HepG2 (cell line): ENCODE measurements around the gene KRCC1. TPM values are rescaled to one million over a fixed set of nuclear protein-coding genes. Genes with fewer than 3 reads are reported as not detected.

Experiments
- HOXA5 ChIP-seq: sonication (generic); formaldehyde crosslinking; IDR thresholded peaks from 2 replicates; pipeline ENCODE4 v1.4.0; 2020; ENCODE audit warnings: missing genetic modification reagents
- KDM3A ChIP-seq: IDR thresholded peaks from 2 replicates; pipeline ENCODE4 v1.6.1; 2018; ENCODE audit warnings: low read depth, missing compliant biosample characterization
- MXI1 ChIP-seq: IDR thresholded peaks from 3 replicates; pipeline ENCODE4 v1.6.1; 2012; ENCODE audit warnings: low read depth, low read length, inconsistent platforms, borderline replicate concordance
- POLR2A ChIP-seq, 2 experiments: IDR thresholded peaks; 2 replicates each; pipeline ENCODE4 v1.6.1; 2011; ENCODE audit warnings: low read depth in 2 of 2, low read length in 2 of 2, mild to moderate bottlenecking in 1 of 2, moderate library complexity in 1 of 2; ENCODE audit not compliant: insufficient read depth in 1 of 2
- RBFOX2 ChIP-seq: fragments of 200-400 bp; formaldehyde crosslinking; IDR thresholded peaks from 2 replicates; pipeline ENCODE4 v1.6.1; 2017; ENCODE audit warnings: low read depth, mild to moderate bottlenecking, low read length
- REPIN1 ChIP-seq: sonication (generic); formaldehyde crosslinking; IDR thresholded peaks from 2 replicates; pipeline ENCODE4 v1.8.0; 2022; ENCODE audit warnings: missing genetic modification reagents, low read depth, mild to moderate bottlenecking, borderline replicate concordance
- SALL1 ChIP-seq: sonication (generic); formaldehyde crosslinking; IDR thresholded peaks from 2 replicates; pipeline ENCODE4 v1.8.0; 2022; ENCODE audit warnings: mild to moderate bottlenecking, missing genetic modification reagents
- SAP130 ChIP-seq: IDR thresholded peaks from 2 replicates; pipeline ENCODE4 v1.6.1; 2016; ENCODE audit warnings: low read depth
- SMAD9 ChIP-seq: sonication (generic); formaldehyde crosslinking; IDR thresholded peaks from 2 replicates; pipeline ENCODE4 v1.5.1; 2020; ENCODE audit warnings: mild to moderate bottlenecking, missing genetic modification reagents
- ZBTB7B ChIP-seq: sonication (generic); formaldehyde crosslinking; IDR thresholded peaks from 2 replicates; pipeline ENCODE4 v1.4.0; 2020; ENCODE audit warnings: missing genetic modification reagents
- ZNF547 ChIP-seq: sonication (generic); formaldehyde crosslinking; IDR thresholded peaks from 2 replicates; pipeline ENCODE4 v1.5.1; 2020; ENCODE audit warnings: mild to moderate bottlenecking, missing genetic modification reagents
- ZNF891 ChIP-seq: sonication (generic); formaldehyde crosslinking; IDR thresholded peaks from 2 replicates; pipeline ENCODE4 v1.5.0; 2020; ENCODE audit warnings: mild to moderate bottlenecking, missing genetic modification reagents
- polyA plus RNA-seq, 8 experiments: library from polyadenylated mRNA; depleted of rRNA in 3 of 8; stranded (reverse) in 7 of 8; unstranded in 1 of 8; fragments of >200 nt; fragmentation: Illumina TruSeq in 4 of 8; extraction: Trizol in 4 of 8; gene quantifications; 2 replicates each; pipeline versions ENCODE4 v1.2.1 to v1.2.3, GENCODE V29; 2011 to 2016; ENCODE audit warnings: low read depth in 4 of 8, missing spikeins in 1 of 8, mixed read lengths in 1 of 8; ENCODE audit not compliant: insufficient read depth in 1 of 8
- total RNA-seq, 5 experiments: library from RNA; depleted of rRNA; stranded (reverse); fragments of >200 nt; fragmentation: Illumina TruSeq; extraction: Trizol; gene quantifications; 2 replicates each; pipeline ENCODE4 v1.2.3, GENCODE V29; 2016; ENCODE audit warnings: low read depth in 1 of 5
- TF ChIP-seq, protein P1 (sequence below): sonication (generic); formaldehyde crosslinking; IDR thresholded peaks from 2 replicates; pipeline ENCODE4 v1.4.0; 2020; ENCODE audit warnings: mild to moderate bottlenecking, low read depth, missing genetic modification reagents
- TF ChIP-seq, protein P2 (sequence below): sonication (generic); formaldehyde crosslinking; IDR thresholded peaks from 2 replicates; pipeline ENCODE4 v1.9.0; 2021; ENCODE audit warnings: missing genetic modification reagents, mild to moderate bottlenecking, borderline replicate concordance
- TF ChIP-seq, protein P3 (sequence below), 2 experiments: fragments of 450-650 bp in 1 of 2; sonication (generic) in 1 of 2; formaldehyde crosslinking in 1 of 2; IDR thresholded peaks; 2 replicates each; pipeline versions ENCODE4 v1.6.1 to v1.8.0; 2016 to 2022; ENCODE audit warnings: antibody characterized with exemption in 1 of 2, mild to moderate bottlenecking in 1 of 2, missing genetic modification reagents in 1 of 2

Gene KRCC1
- total and polyA plus RNA-seq, 2 of the 13 experiments (the other 11 are each of a cell fraction or from before 2014, with no cell fraction given), result 6.5 to 7.7 TPM

DNA sequence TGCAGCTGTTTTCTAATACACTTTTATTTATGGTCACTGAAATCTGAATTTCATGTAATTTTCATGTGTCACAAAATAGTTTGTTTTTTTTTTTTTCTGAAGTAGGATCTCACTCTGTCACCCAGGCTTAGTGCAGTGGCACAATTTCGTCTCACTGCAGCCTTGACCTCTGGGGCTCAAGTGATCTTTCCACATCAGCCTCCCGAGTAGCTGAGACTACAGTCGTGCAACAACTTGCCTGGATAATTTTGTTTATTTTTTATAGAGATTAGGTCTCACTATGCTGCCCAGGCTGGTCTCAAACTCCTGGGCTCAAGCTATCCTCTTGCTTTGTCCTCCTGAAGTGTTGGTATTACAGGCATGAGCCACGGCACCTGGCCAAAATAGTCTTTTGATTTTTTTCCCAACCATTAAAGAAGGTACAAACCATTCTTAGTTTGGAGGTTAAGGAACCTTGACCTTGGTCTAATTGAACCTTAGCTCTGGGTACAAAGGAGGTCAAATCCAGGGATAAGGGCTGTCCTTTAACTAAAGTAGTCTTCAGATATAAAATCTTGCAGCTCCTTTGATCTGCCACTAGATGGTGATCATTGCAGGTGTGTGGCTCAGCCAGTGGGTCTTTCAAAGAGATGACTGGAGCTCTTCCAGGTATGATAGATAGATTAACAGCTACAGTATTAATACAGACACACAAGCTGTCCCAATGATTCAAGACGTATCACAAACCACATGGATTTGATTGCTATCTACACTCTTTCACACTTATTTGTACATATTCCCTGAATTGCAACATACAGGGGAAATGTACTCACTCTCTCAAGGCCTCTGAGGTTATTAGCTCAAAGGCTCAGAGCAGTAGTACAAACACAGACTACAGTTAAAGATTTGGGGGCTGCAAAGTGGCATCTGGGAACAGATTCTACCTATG, 4.7 kb upstream of the KRCC1 start (continued):
- no peak for TF ChIP-seq REPIN1 (CRISPR knock-in tag)
- no peak for TF ChIP-seq SMAD9 (CRISPR knock-in tag)
- no peak for TF ChIP-seq SALL1 (CRISPR knock-in tag)
- TF ChIP-seq SAP130 (CRISPR knock-in tag), result no peak; the same call in 1 of the 2 replicates
- TF ChIP-seq, protein P1, sequence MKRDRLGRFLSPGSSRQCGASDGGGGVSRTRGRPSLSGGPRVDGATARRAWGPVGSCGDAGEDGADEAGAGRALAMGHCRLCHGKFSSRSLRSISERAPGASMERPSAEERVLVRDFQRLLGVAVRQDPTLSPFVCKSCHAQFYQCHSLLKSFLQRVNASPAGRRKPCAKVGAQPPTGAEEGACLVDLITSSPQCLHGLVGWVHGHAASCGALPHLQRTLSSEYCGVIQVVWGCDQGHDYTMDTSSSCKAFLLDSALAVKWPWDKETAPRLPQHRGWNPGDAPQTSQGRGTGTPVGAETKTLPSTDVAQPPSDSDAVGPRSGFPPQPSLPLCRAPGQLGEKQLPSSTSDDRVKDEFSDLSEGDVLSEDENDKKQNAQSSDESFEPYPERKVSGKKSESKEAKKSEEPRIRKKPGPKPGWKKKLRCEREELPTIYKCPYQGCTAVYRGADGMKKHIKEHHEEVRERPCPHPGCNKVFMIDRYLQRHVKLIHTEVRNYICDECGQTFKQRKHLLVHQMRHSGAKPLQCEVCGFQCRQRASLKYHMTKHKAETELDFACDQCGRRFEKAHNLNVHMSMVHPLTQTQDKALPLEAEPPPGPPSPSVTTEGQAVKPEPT (CRISPR knock-in tag), result no peak
- TF ChIP-seq, protein P2, sequence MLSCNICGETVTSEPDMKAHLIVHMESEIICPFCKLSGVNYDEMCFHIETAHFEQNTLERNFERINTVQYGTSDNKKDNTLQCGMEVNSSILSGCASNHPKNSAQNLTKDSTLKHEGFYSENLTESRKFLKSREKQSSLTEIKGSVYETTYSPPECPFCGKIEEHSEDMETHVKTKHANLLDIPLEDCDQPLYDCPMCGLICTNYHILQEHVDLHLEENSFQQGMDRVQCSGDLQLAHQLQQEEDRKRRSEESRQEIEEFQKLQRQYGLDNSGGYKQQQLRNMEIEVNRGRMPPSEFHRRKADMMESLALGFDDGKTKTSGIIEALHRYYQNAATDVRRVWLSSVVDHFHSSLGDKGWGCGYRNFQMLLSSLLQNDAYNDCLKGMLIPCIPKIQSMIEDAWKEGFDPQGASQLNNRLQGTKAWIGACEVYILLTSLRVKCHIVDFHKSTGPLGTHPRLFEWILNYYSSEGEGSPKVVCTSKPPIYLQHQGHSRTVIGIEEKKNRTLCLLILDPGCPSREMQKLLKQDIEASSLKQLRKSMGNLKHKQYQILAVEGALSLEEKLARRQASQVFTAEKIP (CRISPR knock-in tag), result no peak
- no peak for TF ChIP-seq ZNF547 (CRISPR knock-in tag)
- TF ChIP-seq ZNF891, result no peak
- 0 out of 2 replicates have a peak, but pooled peaks have one; percentile 64 for TF ChIP-seq HOXA5 (CRISPR knock-in tag)
- no peak for TF ChIP-seq RBFOX2
- TF ChIP-seq MXI1, result no peak
- TF ChIP-seq, protein P3, sequence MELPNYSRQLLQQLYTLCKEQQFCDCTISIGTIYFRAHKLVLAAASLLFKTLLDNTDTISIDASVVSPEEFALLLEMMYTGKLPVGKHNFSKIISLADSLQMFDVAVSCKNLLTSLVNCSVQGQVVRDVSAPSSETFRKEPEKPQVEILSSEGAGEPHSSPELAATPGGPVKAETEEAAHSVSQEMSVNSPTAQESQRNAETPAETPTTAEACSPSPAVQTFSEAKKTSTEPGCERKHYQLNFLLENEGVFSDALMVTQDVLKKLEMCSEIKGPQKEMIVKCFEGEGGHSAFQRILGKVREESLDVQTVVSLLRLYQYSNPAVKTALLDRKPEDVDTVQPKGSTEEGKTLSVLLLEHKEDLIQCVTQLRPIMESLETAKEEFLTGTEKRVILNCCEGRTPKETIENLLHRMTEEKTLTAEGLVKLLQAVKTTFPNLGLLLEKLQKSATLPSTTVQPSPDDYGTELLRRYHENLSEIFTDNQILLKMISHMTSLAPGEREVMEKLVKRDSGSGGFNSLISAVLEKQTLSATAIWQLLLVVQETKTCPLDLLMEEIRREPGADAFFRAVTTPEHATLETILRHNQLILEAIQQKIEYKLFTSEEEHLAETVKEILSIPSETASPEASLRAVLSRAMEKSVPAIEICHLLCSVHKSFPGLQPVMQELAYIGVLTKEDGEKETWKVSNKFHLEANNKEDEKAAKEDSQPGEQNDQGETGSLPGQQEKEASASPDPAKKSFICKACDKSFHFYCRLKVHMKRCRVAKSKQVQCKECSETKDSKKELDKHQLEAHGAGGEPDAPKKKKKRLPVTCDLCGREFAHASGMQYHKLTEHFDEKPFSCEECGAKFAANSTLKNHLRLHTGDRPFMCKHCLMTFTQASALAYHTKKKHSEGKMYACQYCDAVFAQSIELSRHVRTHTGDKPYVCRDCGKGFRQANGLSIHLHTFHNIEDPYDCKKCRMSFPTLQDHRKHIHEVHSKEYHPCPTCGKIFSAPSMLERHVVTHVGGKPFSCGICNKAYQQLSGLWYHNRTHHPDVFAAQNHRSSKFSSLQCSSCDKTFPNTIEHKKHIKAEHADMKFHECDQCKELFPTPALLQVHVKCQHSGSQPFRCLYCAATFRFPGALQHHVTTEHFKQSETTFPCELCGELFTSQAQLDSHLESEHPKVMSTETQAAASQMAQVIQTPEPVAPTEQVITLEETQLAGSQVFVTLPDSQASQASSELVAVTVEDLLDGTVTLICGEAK (IDR thresholded peaks at IDR 0.05), result no peak
- TF ChIP-seq, protein P3 (CRISPR knock-in tag; IDR thresholded peaks at IDR 0.05), result no peak; the same call in 1 of the 2 replicates
- TF ChIP-seq ZBTB7B (CRISPR knock-in tag), result 0 out of 2 replicates have a peak, but pooled peaks have one; percentile 57
- no peak for TF ChIP-seq POLR2A (IDR thresholded peaks at IDR 0.05; ENCODE audit: insufficient read depth in 1 of 2, low read depth in 2 of 2, low read length in 2 of 2)
- TF ChIP-seq KDM3A, result no peak
